Measurements from ENCODE around the gene F2R. TPM values are rescaled to one million over a fixed set of nuclear protein-coding genes. Genes with fewer than 3 reads are reported as not detected.
"Not testable (repeated sequence)": the region's sequence is repeated elsewhere in the genome, so short reads cannot be mapped to it uniquely, and the experiment has no call there.

F2R gene
- total and polyA plus RNA-seq, 9 donors, result 1.7 to 28.5 (median 4.9) TPM

GRCh38 chr5:76763136-76763535 is 47.2 kb downstream of the F2R start:
- Histone ChIP-seq H3K36me3 (no peaks in the 10 kb centered on the region), H3K4me1 (ENCODE audit: insufficient read depth) (no peaks in the 10 kb centered on the region), H3K27ac (no peak overlapping the region), H3K4me3 (no peak overlapping the region), H3K27me3 (no peaks in the 10 kb centered on the region), H3K9me3 (no peaks in the 10 kb centered on the region)
- DNase-seq, result no peak
- intact Hi-C loops (cut with DNase I), result no loop called here
- TF ChIP-seq EP300 (IDR thresholded peaks at IDR 0.05) (no peak), POLR2A (IDR thresholded peaks at IDR 0.05) (no peak)
- TF ChIP-seq, protein P1, sequence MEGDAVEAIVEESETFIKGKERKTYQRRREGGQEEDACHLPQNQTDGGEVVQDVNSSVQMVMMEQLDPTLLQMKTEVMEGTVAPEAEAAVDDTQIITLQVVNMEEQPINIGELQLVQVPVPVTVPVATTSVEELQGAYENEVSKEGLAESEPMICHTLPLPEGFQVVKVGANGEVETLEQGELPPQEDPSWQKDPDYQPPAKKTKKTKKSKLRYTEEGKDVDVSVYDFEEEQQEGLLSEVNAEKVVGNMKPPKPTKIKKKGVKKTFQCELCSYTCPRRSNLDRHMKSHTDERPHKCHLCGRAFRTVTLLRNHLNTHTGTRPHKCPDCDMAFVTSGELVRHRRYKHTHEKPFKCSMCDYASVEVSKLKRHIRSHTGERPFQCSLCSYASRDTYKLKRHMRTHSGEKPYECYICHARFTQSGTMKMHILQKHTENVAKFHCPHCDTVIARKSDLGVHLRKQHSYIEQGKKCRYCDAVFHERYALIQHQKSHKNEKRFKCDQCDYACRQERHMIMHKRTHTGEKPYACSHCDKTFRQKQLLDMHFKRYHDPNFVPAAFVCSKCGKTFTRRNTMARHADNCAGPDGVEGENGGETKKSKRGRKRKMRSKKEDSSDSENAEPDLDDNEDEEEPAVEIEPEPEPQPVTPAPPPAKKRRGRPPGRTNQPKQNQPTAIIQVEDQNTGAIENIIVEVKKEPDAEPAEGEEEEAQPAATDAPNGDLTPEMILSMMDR (IDR thresholded peaks at IDR 0.05), result no peak

- Histone ChIP-seq H3K36me3 (no peaks in the 10 kb centered on the region), H3K4me1 (ENCODE audit: insufficient read depth) (no peaks in the 10 kb centered on the region), H3K27me3 (no peaks in the 10 kb centered on the region), H3K4me3 (no peak overlapping the region), H3K27ac (no peak overlapping the region), H3K9me3 (no peaks in the 10 kb centered on the region)
- WGBS, 3 donors, result 59 to 92% (median 78%) methylated on average over 3 of the region's 3 CpGs
- TF ChIP-seq, protein P1 (IDR thresholded peaks at IDR 0.05), result no peak
- no peak for TF ChIP-seq POLR2A (IDR thresholded peaks at IDR 0.05)
- no peak for TF ChIP-seq EP300 (IDR thresholded peaks at IDR 0.05)
- no peak for DNase-seq
- intact Hi-C loops (cut with DNase I), result no loop called here
Observed at GRCh38 chr5:76764374-76764773, 48.4 kb downstream of the F2R start.

DNA sequence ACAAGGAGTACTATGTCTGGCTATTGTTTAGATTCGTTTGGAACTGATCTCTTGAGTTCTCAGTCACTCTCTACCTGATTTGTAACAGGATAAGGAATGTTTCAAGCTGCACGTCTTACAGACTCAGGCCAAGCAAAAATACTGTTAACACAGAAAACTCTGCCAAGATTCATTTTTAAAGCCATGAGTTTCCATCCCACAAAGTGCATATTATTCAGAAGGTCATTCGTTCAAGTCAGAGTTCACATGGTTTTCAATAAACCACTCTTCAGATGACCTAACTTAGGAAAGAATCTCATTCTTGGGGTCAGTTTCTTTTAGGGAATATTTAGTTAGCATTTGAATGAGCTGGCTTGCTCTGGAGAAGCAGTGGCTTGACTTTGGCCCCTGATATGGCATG is 49.3 kb downstream of the F2R start:
- no peaks in the 10 kb centered on the region for H3K36me3 ChIP-seq
- WGBS, 3 donors, result 41 to 59% (median 51%) methylated on average over 3 of the region's 3 CpGs

DNA sequence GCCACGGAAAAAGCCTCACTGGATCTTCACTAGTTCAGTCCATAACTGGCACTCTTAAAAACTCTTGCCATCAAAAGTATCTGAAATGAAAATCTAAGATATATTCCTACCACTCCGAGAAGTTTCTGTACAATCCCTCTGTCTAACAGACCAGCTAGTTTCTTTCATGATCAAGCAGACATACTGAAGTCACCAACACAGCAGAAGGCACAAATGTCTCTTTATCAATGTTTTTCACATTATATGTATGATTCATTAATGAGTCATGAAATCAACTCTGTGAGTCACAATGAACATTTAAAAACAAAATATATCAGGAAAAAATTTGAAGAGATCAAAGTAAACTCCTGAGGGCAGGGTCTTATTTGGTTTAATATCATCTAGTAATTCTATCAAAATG is 50.8 kb downstream of the F2R start:
- Histone ChIP-seq H3K4me3 (no peak overlapping the region), H3K27ac (no peak overlapping the region), H3K4me1 (ENCODE audit: insufficient read depth) (no peaks in the 10 kb centered on the region), H3K36me3 (no peaks in the 10 kb centered on the region), H3K9me3 (no peaks in the 10 kb centered on the region), H3K27me3 (no peaks in the 10 kb centered on the region)
- TF ChIP-seq, protein P1 (IDR thresholded peaks at IDR 0.05), result no peak
- whole genome bisulfite sequencing, 3 donors, result 81 to 85% (median 81%) methylated on average over 2 of the region's 2 CpGs
- DNase-seq, result no peak
- intact Hi-C loops (cut with DNase I), result no loop called here

More for the DNA sequence above, 49.3 kb downstream of the F2R start:
- no peaks in the 10 kb centered on the region for H3K27me3 ChIP-seq
- H3K4me3 ChIP-seq, result no peak overlapping the region
- H3K9me3 ChIP-seq, result no peaks in the 10 kb centered on the region
- DNase-seq, result no peak
- TF ChIP-seq EP300 (IDR thresholded peaks at IDR 0.05) (no peak), POLR2A (IDR thresholded peaks at IDR 0.05) (no peak)
- TF ChIP-seq, protein P1 (IDR thresholded peaks at IDR 0.05), result no peak
- no peak overlapping the region for H3K27ac ChIP-seq
- no peaks in the 10 kb centered on the region for H3K4me1 ChIP-seq (ENCODE audit: insufficient read depth)
- intact Hi-C loops (cut with DNase I), result no loop called here

DNA sequence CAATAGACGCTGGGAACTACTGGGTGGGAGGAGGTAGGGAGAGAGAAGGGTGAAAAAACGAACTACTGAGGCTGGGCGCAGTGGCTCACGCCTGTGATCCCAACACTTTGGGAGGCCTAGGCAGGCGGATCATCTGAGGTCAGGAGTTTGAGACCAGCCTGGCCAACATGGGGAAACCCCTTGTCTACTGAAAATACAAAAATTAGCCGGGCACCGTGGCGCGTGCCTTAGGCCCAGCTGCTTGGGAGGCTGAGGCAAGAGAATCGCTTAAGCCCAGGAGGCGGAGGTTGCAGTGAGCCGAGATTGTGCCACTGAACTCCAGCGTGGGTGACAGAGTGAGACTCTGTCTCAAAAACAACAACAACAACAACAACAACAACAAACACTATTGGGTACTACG is 55.1 kb downstream of the F2R start:
- H3K27ac ChIP-seq; DNase-seq; H3K9me3 ChIP-seq; H3K4me1 ChIP-seq (ENCODE audit: insufficient read depth); H3K36me3 ChIP-seq; intact Hi-C loops (cut with DNase I); H3K4me3 ChIP-seq; H3K27me3 ChIP-seq: not testable (repeated sequence)
- WGBS, 3 donors, result 95 to 98% (median 95%) methylated on average over 14 of the region's 14 CpGs
